Colonic mucosa (tissue), 4 donors: Measurements from ENCODE around the gene CCNJ. TPM values are rescaled to one million over a fixed set of nuclear protein-coding genes. Genes with fewer than 3 reads are reported as not detected.

Experiments
- DNase-seq: peaks from one replicate; pipeline ENCODE4 v3.0.0-alpha.2; 2020
- H3K27ac ChIP-seq: fragments of 200-600 bp; one replicate; pipeline ENCODE4 v1.8.0; 2021
- H3K27me3 ChIP-seq: fragments of 200-600 bp; one replicate; pipeline ENCODE4 v1.8.0; 2021
- H3K36me3 ChIP-seq: fragments of 200-600 bp; one replicate; pipeline ENCODE4 v1.8.0; 2021
- H3K4me1 ChIP-seq: fragments of 200-600 bp; one replicate; pipeline ENCODE4 v1.8.0; 2021; ENCODE audit warnings: mild to moderate bottlenecking
- H3K4me3 ChIP-seq: fragments of 200-600 bp; one replicate; pipeline ENCODE4 v1.8.0; 2021
- H3K9ac ChIP-seq, 2 donors: one replicate each; pipeline ENCODE4 v1.7.0; 2013; ENCODE audit warnings: control low read depth in 2 of 2, low read depth in 2 of 2, low read length in 2 of 2
- H3K9me3 ChIP-seq: fragments of 200-600 bp; one replicate; pipeline ENCODE4 v1.8.0; 2021
- intact Hi-C: fragments of 100-400 bp; cut with DNase I; formaldehyde crosslinking; loops from one replicate; pipeline ENCODE4 v1.14.1; 2022
- total RNA-seq, 2 donors: library from RNA; stranded (reverse); fragmentation: NEBNext Ultra II Directional in 1 of 2; extraction: Animal tissue kit (Norgen Biotek cat#: 25700) in 1 of 2; gene quantifications; one replicate each; pipeline ENCODE4 v1.2.1, GENCODE V29; 2021
- TF ChIP-seq, protein P1 (sequence below): fragments of 200-600 bp; IDR thresholded peaks from one replicate; pipeline ENCODE4 v1.8.0; 2022; ENCODE audit warnings: antibody characterized with exemption, mild to moderate bottlenecking
- donor health status: healthy.
- donor health status: DM: no; HTN: no; CAD: no.
- donor health status: DM: no; HTN: no; CAD: no.

The CCNJ gene
- total RNA-seq, 2 donors from 2014 or later = 5.0 to 8.9 TPM

DNA sequence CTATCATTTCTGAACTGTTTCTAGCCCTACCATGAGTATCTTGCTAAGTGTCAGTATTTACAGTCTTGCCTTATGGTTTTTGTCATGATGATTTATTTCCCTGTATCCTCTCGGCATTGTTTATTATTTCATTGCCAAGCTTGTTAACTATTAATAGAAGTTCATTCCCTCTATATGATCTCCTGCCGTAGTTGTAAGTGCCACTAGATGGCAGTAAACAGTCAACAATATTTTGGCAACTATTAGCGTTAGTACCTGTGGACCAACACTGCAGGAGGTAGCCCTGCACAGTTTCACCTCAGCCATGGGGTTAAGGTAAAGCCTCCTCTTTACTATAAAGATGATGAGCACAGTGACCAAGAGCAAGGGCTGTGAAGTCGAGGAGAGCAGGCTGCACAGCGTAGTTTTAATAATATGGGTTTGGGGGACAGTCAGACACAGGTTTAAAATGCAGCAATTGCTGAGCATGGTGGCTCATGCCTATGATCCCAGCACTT lies 26.1 kb upstream of the CCNJ start:
- DNase-seq = peak; percentile 61
- no peaks in the 10 kb centered on the region for H3K36me3 ChIP-seq
- H3K9ac ChIP-seq = no peak overlapping the region
- intact Hi-C loops = loop anchor here (5.0 to 10.0 kb wide), 3 partner anchors 208 to 318 kb away; no protein-coding TSS in a partner anchor
- H3K4me1 ChIP-seq = no peaks in the 10 kb centered on the region
- H3K27me3 ChIP-seq = no peaks in the 10 kb centered on the region
- no peaks in the 10 kb centered on the region for H3K9me3 ChIP-seq
- H3K4me3 ChIP-seq = no peak overlapping the region
- no peak overlapping the region for H3K27ac ChIP-seq
- TF ChIP-seq, protein P1, sequence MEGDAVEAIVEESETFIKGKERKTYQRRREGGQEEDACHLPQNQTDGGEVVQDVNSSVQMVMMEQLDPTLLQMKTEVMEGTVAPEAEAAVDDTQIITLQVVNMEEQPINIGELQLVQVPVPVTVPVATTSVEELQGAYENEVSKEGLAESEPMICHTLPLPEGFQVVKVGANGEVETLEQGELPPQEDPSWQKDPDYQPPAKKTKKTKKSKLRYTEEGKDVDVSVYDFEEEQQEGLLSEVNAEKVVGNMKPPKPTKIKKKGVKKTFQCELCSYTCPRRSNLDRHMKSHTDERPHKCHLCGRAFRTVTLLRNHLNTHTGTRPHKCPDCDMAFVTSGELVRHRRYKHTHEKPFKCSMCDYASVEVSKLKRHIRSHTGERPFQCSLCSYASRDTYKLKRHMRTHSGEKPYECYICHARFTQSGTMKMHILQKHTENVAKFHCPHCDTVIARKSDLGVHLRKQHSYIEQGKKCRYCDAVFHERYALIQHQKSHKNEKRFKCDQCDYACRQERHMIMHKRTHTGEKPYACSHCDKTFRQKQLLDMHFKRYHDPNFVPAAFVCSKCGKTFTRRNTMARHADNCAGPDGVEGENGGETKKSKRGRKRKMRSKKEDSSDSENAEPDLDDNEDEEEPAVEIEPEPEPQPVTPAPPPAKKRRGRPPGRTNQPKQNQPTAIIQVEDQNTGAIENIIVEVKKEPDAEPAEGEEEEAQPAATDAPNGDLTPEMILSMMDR = peak; percentile 65

- TF ChIP-seq, protein P1 = no peak
- H3K9ac ChIP-seq = no peak overlapping the region
- H3K4me3 ChIP-seq = no peak overlapping the region
These were observed 22.1 kb upstream of the CCNJ start for GRCh38 chr10:96021332-96021731.

DNA sequence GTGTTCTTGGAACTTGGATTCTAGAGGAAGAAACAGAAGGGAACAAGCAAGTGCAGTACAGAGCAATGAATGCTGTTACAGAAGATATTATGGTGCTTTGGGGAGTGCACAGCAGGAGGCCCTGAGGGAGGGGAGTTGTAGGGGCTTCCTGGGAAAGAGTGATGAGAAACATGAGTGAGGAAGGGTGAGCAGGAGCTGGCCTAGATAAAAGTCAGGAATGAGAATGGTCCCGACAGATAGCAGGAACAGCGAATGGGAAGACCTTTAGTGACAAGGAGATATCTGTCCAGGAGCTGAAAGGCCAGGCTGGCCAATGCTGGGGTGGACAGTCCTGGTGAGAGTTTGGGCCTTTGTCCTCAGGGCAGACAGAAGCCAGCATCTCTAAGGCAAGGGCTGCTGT lies 20.6 kb upstream of the CCNJ start:
- Histone ChIP-seq H3K27ac (no peak overlapping the region), H3K9ac (no peak overlapping the region)

More at GRCh38 chr10:96021332-96021731, 22.1 kb upstream of the CCNJ start:
- Histone ChIP-seq H3K9me3 (no peaks in the 10 kb centered on the region), H3K36me3 (no peaks in the 10 kb centered on the region), H3K4me1 (no peaks in the 10 kb centered on the region), H3K27ac (no peak overlapping the region), H3K27me3 (no peaks in the 10 kb centered on the region)
- DNase-seq = no peak
- intact Hi-C loops = no loop called here

GRCh38 chr10:96023168-96023567 lies 20.2 kb upstream of the CCNJ start:
- TF ChIP-seq, protein P1 = no peak
- Histone ChIP-seq H3K9me3 (no peaks in the 10 kb centered on the region), H3K4me3 (no peak overlapping the region), H3K4me1 (no peaks in the 10 kb centered on the region), H3K36me3 (no peaks in the 10 kb centered on the region), H3K9ac (no peak overlapping the region), H3K27ac (no peak overlapping the region), H3K27me3 (no peaks in the 10 kb centered on the region)
- DNase-seq = no peak
- intact Hi-C loops = no loop called here

More for the DNA sequence above, 20.6 kb upstream of the CCNJ start:
- Histone ChIP-seq H3K4me3 (no peak overlapping the region), H3K4me1 (no peaks in the 10 kb centered on the region), H3K9me3 (no peaks in the 10 kb centered on the region), H3K36me3 (no peaks in the 10 kb centered on the region), H3K27me3 (no peaks in the 10 kb centered on the region)
- TF ChIP-seq, protein P1 = no peak
- intact Hi-C loops = no loop called here
- no peak for DNase-seq

DNA sequence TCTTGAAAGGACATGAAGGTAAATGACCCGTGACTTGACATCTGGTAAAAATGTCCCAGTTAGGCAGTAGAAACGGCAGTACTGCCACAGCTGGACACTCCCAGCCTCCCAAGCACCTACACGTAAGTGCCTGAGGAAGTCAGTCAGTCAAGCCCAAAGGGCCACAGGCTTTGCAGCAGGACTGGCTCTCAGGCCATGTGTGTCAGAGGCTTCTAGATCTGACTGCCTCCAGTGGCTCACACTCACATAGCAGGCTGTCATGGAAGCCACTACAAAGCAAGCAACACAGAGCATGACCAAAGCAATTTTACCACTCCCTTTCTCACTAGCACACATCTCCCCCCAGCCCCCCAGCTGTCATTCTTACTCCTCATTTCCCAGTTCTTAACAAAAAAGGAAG lies 17.8 kb upstream of the CCNJ start:
- no peaks in the 10 kb centered on the region for H3K4me1 ChIP-seq
- no peaks in the 10 kb centered on the region for H3K36me3 ChIP-seq
- DNase-seq = no peak
- H3K9me3 ChIP-seq = no peaks in the 10 kb centered on the region
- TF ChIP-seq, protein P1 = no peak
- no peaks in the 10 kb centered on the region for H3K27me3 ChIP-seq
- no peak overlapping the region for H3K4me3 ChIP-seq
- no peak overlapping the region for H3K9ac ChIP-seq
- H3K27ac ChIP-seq = no peak overlapping the region
- intact Hi-C loops = no loop called here
